HCT116 (cell line): ENCODE results near the gene SNAP47.

Experiments used
- CEBPB ChIP-seq: IDR thresholded peaks from 2 replicates; pipeline ENCODE4 v1.6.1; 2012; ENCODE audit warnings: low read depth
- EGR1 ChIP-seq: IDR thresholded peaks from 2 replicates; pipeline ENCODE4 v1.6.1; 2012; ENCODE audit warnings: low read depth
- EZH2 ChIP-seq: fragments of 200-600 bp; sonication (generic); IDR thresholded peaks from 2 replicates; pipeline ENCODE4 v1.6.1; 2017; ENCODE audit warnings: antibody characterized with exemption, mixed run types
- JUND ChIP-seq: IDR thresholded peaks from 2 replicates; pipeline ENCODE4 v1.6.1; 2012
- POLR2A ChIP-seq: IDR thresholded peaks from 2 replicates; pipeline ENCODE4 v1.7.0; 2011; ENCODE audit warnings: borderline replicate concordance; ENCODE audit not compliant: insufficient read depth, insufficient read length; ENCODE audit errors: extremely low read depth
- POLR2AphosphoS5 ChIP-seq: IDR thresholded peaks from 2 replicates; pipeline ENCODE4 v1.6.1; 2011; ENCODE audit warnings: mild to moderate bottlenecking, low read depth, low read length, moderate library complexity
- SIN3A ChIP-seq: IDR thresholded peaks from 2 replicates; pipeline ENCODE4 v1.6.1; 2012; ENCODE audit warnings: low read depth
- YY1 ChIP-seq: IDR thresholded peaks from 2 replicates; pipeline ENCODE4 v1.6.1; 2011; ENCODE audit warnings: low read length, low read depth, moderate library complexity, mild to moderate bottlenecking; ENCODE audit not compliant: insufficient replicate concordance; ENCODE audit errors: extremely low read depth
- ZFX ChIP-seq: fragments of 450-650 bp; IDR thresholded peaks from 2 replicates; pipeline ENCODE4 v1.6.1; 2017
- ZNF274 ChIP-seq: fragments of 200-500 bp; sonication (Bioruptor generic); IDR thresholded peaks from 2 replicates; pipeline ENCODE4 v1.6.1; 2014; ENCODE audit warnings: mild to moderate bottlenecking, low read depth, low read length, inconsistent platforms
- TF ChIP-seq, protein P1 (sequence below), 3 experiments: fragments of 200-600 bp in 1 of 3; sonication (generic) in 1 of 3; IDR thresholded peaks in 2 of 3; conservative IDR thresholded peaks in 1 of 3; 2 replicates each; pipeline ENCODE4 v1.5.1; 2012 to 2017; ENCODE audit warnings: low read depth in 2 of 3, low read length in 2 of 3, antibody characterized with exemption in 1 of 3, borderline replicate concordance in 1 of 3, control low read depth in 1 of 3, mild to moderate bottlenecking in 1 of 3, mixed read lengths in 1 of 3, mixed run types in 1 of 3, moderate library complexity in 1 of 3; ENCODE audit not compliant: insufficient read depth in 1 of 3
- TF ChIP-seq, protein P2 (sequence below): IDR thresholded peaks from 2 replicates; pipeline ENCODE4 v1.6.1; 2012

DNA sequence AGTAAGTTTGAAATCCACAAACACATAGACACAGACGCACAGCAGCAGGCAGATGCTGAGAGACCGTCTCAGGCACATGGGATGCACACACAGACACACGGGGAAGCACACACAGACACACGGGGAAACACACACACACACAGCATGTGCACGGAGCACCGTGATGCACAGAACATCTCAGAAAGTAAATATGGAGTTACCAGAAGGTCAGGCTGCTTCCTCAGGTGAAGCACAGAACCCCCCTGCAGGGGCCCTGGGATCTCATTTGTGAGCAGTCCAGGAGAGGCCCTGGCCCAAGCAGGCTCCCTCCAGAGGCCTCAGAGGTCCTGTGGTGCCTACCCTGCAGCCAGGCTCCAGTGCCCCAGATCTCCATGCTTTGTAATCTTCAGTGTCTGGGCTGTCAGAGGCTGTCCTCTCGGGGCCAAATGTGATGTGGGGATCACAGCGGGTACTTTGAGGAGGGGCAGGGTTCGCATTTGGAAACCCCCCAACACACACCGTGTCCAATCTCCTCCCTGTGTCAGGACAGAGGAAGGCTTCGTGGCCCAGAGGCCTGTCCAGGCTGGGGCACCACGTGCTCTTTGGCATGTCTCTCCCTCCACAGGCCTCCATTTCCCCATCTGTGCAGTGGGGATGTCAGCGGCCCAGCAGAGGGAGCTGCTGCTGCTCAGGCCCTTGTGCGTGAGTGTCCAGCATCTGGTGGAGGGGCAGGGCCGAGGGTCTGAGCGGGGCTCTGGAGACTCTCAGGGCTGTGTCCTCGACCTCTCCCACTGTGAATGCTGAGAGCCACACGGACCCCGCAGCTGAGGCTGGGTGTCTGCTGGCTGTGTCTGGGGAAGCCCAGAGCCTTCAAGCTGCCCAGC, 57.2 kb downstream of the SNAP47 start:
- TF ChIP-seq, protein P1, sequence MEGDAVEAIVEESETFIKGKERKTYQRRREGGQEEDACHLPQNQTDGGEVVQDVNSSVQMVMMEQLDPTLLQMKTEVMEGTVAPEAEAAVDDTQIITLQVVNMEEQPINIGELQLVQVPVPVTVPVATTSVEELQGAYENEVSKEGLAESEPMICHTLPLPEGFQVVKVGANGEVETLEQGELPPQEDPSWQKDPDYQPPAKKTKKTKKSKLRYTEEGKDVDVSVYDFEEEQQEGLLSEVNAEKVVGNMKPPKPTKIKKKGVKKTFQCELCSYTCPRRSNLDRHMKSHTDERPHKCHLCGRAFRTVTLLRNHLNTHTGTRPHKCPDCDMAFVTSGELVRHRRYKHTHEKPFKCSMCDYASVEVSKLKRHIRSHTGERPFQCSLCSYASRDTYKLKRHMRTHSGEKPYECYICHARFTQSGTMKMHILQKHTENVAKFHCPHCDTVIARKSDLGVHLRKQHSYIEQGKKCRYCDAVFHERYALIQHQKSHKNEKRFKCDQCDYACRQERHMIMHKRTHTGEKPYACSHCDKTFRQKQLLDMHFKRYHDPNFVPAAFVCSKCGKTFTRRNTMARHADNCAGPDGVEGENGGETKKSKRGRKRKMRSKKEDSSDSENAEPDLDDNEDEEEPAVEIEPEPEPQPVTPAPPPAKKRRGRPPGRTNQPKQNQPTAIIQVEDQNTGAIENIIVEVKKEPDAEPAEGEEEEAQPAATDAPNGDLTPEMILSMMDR (IDR thresholded peaks at IDR 0.05 in 2 of 3, conservative IDR thresholded peaks at IDR 0.05 in 1 of 3; ENCODE audit: borderline replicate concordance in 1 of 3, insufficient read depth in 1 of 3, low read depth in 2 of 3, low read length in 2 of 3), result peak in 2 of 3 experiments; percentile 21 to 32; a peak in 3 of 6 replicates
- TF ChIP-seq EZH2, result no peak
- no peak for TF ChIP-seq SIN3A
- TF ChIP-seq POLR2A, result no peak
- TF ChIP-seq POLR2AphosphoS5, result no peak
- TF ChIP-seq, protein P2, sequence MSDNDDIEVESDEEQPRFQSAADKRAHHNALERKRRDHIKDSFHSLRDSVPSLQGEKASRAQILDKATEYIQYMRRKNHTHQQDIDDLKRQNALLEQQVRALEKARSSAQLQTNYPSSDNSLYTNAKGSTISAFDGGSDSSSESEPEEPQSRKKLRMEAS, result peak; percentile 41; the same call in 1 of the 2 replicates
- no peak for TF ChIP-seq EGR1
- TF ChIP-seq ZFX, result no peak
- no peak for TF ChIP-seq CEBPB
- no peak for TF ChIP-seq JUND
- TF ChIP-seq YY1, result no peak
- TF ChIP-seq ZNF274, result no peak
